Measurements from ENCODE around the gene MCRIP2. TPM values are rescaled to one million over a fixed set of nuclear protein-coding genes. Genes with fewer than 3 reads are reported as not detected.
A peak's percentile ranks its signal among the peaks of the same experiment; 100 is the strongest.
"Not testable (repeated sequence)": the region's sequence is repeated elsewhere in the genome, so short reads cannot be mapped to it uniquely, and the experiment has no call there.

The MCRIP2 gene
- total and polyA plus RNA-seq, 3 experiments from 2014 or later = 24.9 to 64.8 (median 59.3) TPM

DNA sequence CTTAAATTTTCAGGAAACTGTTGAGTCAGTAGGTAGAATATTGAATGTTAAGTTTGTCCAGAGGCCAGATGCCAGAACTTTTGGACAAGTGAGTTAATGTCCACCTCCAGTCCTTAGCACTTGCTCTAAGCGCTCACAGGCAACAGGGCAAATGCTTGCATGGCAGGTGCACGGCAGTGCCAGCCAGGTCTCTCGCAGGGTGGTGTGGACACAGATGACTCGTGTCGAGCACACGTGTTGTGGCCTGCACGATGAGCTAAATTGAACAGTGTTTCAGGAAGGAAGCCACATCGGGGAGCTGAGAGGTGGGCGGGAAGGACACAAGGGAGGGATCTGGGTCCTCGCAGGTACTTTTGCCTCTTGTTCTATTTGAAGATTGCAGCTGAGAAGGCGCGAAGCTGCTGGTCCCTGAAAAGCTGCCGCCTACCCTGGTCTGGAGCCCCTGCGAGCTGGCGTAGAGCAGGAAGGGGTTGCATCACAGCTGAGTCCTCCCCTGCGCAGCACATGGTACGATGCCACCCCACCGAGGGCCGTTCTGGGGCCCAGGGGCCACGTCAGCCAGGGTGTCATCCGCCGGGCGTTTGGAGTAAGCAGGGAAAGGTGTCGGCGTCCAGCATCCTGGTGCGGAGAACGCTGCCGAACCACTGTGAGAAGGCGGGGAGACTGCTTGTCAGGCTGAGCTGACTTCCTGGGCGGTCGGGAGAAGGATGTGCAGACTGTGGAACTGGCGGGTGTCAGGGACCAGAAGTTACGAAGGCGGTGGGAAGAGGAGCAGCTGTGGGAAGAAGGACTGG is 45.5 kb upstream of the MCRIP2 start:
- no peak overlapping the region for H3K4me3 ChIP-seq (ENCODE audit: low read length)
- H3K27me3 ChIP-seq (ENCODE audit: insufficient read depth, low read length, poor library complexity, severe bottlenecking) = no peaks in the 10 kb centered on the region
- Mint-ChIP-seq H3K36me3 (peaks cover 0 to 28% (median 0%) of the 10 kb centered on the region in 3 donors), H3K4me1 (peaks cover 20 to 41% (median 22%) of the 10 kb centered on the region in 3 donors), H3K27me3 (no peaks in the 10 kb centered on the region), H3K27ac (peak overlapping the region in 2 of 8 donors; percentile 14 to 44), H3K9me3 (no peaks in the 10 kb centered on the region), H3K4me3 (peak overlapping the region in 1 of 7 donors; percentile 28)
- no peak for DNase-seq
- peaks cover 1% of the 10 kb centered on the region for H3K4me1 ChIP-seq (ENCODE audit: insufficient read depth, low read length)
- CTCF ChIA-PET = interaction anchor here (1.1 kb wide), 1 partner anchor 14 kb away, joined by 3 read pairs; no protein-coding TSS in a partner anchor
- H3K27ac ChIP-seq (ENCODE audit: low read depth, low read length) = no peak overlapping the region
- POLR2A ChIA-PET = interaction anchor here (0.8 kb wide), 1 partner anchor 40 kb away, joined by 10 read pairs; the partner anchor contains the start of gene METTL26
- no peaks in the 10 kb centered on the region for H3K9me3 ChIP-seq (ENCODE audit: low read length)
- H3K36me3 ChIP-seq (ENCODE audit: insufficient read depth, low read length) = no peaks in the 10 kb centered on the region

DNA sequence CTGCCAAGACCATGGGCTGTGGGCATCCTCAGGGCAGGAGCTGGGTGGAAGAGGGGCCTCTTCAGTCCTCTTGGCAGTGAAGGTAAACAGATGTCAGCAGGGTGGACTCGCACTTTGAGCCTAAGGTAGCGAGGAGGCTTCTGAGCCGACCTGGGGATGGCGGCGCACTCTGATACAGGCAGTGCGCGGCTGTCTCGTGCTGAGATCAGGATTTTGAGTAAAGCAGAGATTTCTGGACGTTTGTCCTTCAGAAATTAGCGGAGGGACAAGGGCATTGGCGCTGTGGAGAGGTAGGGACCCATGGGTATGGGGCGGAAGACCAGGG is 44.9 kb upstream of the MCRIP2 start:
- H3K4me3 Mint-ChIP-seq = peak overlapping the region in 1 of 7 donors; percentile 28
- H3K4me1 Mint-ChIP-seq = peaks cover 18 to 38% (median 19%) of the 10 kb centered on the region in 3 donors
- CTCF ChIA-PET = no interaction called here

DNA sequence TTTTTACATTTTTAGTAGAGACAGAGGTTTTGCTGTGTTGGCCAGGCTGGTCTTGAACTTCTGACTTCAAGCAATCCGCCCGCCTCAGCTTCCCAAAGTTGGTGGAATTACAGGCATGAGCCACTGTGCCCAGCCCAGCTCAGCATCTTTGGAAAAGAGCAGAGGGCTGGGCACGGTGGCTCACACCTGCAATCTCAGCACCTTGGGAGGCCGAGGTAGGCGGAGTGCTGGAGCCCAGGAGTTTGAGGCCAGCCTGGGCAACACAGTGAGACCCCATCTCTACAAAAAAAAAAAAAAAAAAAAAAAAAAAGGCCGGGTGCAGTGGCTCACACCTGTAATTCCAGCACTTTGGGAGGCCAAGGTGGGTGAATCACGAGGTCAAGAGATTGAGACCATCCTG is 44.0 kb upstream of the MCRIP2 start:
- H3K27ac ChIP-seq (ENCODE audit: low read depth, low read length); H3K27me3 Mint-ChIP-seq; H3K36me3 ChIP-seq (ENCODE audit: insufficient read depth, low read length); H3K4me3 ChIP-seq (ENCODE audit: low read length); H3K4me1 ChIP-seq (ENCODE audit: insufficient read depth, low read length); POLR2A ChIA-PET; H3K27me3 ChIP-seq (ENCODE audit: insufficient read depth, low read length, poor library complexity, severe bottlenecking); H3K9me3 ChIP-seq (ENCODE audit: low read length); CTCF ChIA-PET; H3K9me3 Mint-ChIP-seq; H3K4me3 Mint-ChIP-seq; H3K27ac Mint-ChIP-seq; DNase-seq: not testable (repeated sequence)
- Mint-ChIP-seq H3K4me1 (peaks cover 14 to 30% (median 15%) of the 10 kb centered on the region in 3 donors), H3K36me3 (peaks cover 0 to 28% (median 0%) of the 10 kb centered on the region in 3 donors)

More for the DNA sequence above, 44.9 kb upstream of the MCRIP2 start:
- Histone ChIP-seq H3K27ac (ENCODE audit: low read depth, low read length) (no peak overlapping the region), H3K4me1 (ENCODE audit: insufficient read depth, low read length) (no peaks in the 10 kb centered on the region), H3K27me3 (ENCODE audit: insufficient read depth, low read length, poor library complexity, severe bottlenecking) (no peaks in the 10 kb centered on the region), H3K9me3 (ENCODE audit: low read length) (no peaks in the 10 kb centered on the region), H3K36me3 (ENCODE audit: insufficient read depth, low read length) (no peaks in the 10 kb centered on the region), H3K4me3 (ENCODE audit: low read length) (no peak overlapping the region)
- Mint-ChIP-seq H3K36me3 (peaks cover 0 to 28% (median 0%) of the 10 kb centered on the region in 3 donors), H3K27me3 (no peaks in the 10 kb centered on the region), H3K27ac (peak overlapping the region in 1 of 8 donors; percentile 27), H3K9me3 (no peaks in the 10 kb centered on the region)
- DNase-seq = no peak
- POLR2A ChIA-PET = no interaction called here

DNA sequence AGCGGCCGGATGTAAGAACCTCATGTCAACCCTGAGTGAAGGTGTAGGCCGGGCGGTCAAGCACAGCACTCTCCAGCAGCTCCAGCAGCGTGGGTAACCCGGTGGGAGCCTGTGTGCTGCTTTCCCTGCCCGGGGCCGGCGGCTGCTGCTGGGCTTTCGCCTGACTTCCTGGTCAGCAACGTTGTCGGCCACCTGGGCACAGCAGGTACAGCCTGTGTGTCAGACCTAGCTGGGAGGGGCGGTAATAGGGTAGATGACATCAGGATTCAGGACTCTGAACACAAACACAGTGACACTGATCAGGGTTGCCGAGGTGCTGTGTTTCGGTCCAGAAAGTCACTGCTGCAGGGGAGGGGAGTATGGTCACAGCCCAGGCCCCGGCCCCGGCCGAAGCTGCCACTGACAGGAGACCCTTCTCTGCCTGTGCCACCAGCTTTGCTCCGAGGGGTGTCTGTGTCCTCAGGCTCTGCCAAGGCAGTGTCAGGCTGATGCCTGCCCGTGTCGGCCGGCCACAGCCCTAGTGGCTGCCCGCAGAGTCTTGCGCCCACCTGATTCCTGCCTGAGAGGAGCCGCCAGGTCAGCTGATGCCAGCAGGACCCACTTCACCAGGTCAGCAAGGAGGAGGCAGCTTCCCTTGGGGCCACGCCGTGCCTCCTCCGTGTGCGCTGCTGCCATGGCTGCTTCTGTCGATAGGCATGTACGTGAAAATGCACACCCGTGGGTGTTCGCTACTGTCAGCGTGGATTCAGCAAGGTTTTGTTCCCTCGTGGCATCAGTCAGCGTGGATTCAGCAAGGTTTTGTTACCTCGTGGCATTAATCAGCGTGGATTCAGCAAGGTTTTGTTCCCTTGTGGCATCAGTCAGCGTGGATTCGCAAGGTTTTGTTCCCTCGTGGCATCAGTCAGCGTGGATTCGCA is 42.5 kb upstream of the MCRIP2 start:
- Mint-ChIP-seq H3K27ac (no peak overlapping the region), H3K4me3 (peak overlapping the region in 1 of 7 donors; percentile 48), H3K9me3 (no peaks in the 10 kb centered on the region), H3K4me1 (peaks cover 17 to 29% (median 20%) of the 10 kb centered on the region in 3 donors), H3K36me3 (peaks cover 0 to 19% (median 0%) of the 10 kb centered on the region in 3 donors), H3K27me3 (no peaks in the 10 kb centered on the region)
- no peaks in the 10 kb centered on the region for H3K9me3 ChIP-seq (ENCODE audit: low read length)
- H3K27ac ChIP-seq (ENCODE audit: low read depth, low read length) = no peak overlapping the region
- H3K4me1 ChIP-seq (ENCODE audit: insufficient read depth, low read length) = no peaks in the 10 kb centered on the region
- no peak for DNase-seq
- H3K4me3 ChIP-seq (ENCODE audit: low read length) = no peak overlapping the region
- no peaks in the 10 kb centered on the region for H3K27me3 ChIP-seq (ENCODE audit: insufficient read depth, low read length, poor library complexity, severe bottlenecking)
- CTCF ChIA-PET = no interaction called here
- POLR2A ChIA-PET = no interaction called here
- no peaks in the 10 kb centered on the region for H3K36me3 ChIP-seq (ENCODE audit: insufficient read depth, low read length)

DNA sequence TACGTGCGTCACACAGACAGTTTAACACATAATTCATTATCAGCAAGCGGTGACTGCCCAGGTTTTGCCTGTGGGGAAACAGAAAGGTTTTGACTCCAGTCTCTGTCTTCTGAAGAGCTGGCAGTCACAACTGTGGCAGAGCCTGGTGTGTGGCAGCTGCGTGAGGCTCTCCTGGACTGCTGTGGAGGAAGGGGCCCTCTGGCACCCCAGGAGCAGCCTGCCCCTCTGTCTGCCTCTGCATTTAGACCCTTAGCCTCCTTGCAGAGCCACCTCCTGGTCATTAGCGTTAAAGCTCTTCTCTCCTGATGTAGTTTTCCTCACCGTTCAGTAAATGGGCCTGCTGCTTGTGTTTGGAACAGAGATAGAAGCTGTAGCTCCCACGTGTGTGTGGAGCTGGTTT is 40.8 kb upstream of the MCRIP2 start:
- Mint-ChIP-seq H3K4me1 (peaks cover 11 to 20% (median 18%) of the 10 kb centered on the region in 3 donors), H3K27ac (no peak overlapping the region), H3K36me3 (peaks cover 0 to 16% (median 0%) of the 10 kb centered on the region in 3 donors), H3K4me3 (no peak overlapping the region), H3K9me3 (no peaks in the 10 kb centered on the region), H3K27me3 (no peaks in the 10 kb centered on the region)
- Histone ChIP-seq H3K4me1 (ENCODE audit: insufficient read depth, low read length) (no peaks in the 10 kb centered on the region), H3K27ac (ENCODE audit: low read depth, low read length) (no peak overlapping the region), H3K27me3 (ENCODE audit: insufficient read depth, low read length, poor library complexity, severe bottlenecking) (no peaks in the 10 kb centered on the region), H3K4me3 (ENCODE audit: low read length) (no peak overlapping the region), H3K9me3 (ENCODE audit: low read length) (no peaks in the 10 kb centered on the region), H3K36me3 (ENCODE audit: insufficient read depth, low read length) (no peaks in the 10 kb centered on the region)
- DNase-seq = no peak
- POLR2A ChIA-PET = no interaction called here
- CTCF ChIA-PET = interaction anchor here (0.9 to 2.3 kb wide), 2 partner anchors 19 to 22 kb away, joined by 4 to 5 read pairs; no protein-coding TSS in a partner anchor

DNA sequence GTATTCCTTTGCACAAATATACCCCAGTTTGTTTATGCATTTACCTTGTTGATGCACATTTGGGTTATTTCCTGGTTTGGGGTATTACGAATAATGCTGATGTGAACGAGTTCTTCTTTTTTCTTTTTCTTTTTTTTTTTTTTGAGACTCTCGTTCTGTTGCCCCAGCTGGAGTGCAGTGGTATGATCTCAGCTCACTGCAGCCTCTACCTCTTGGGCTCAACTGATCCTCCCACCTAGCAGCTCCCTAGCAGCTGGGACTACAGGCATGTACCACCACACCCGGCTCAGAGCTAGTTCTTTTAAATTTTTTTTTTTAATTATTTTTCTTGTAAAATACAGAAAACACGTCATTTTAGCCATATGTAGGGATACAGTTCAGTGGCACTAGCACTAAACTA is 37.7 kb upstream of the MCRIP2 start:
- ChIA-PET CTCF (no interaction called here), POLR2A (no interaction called here)
- Histone ChIP-seq H3K27me3 (ENCODE audit: insufficient read depth, low read length, poor library complexity, severe bottlenecking) (no peaks in the 10 kb centered on the region), H3K4me1 (ENCODE audit: insufficient read depth, low read length) (no peaks in the 10 kb centered on the region), H3K27ac (ENCODE audit: low read depth, low read length) (no peak overlapping the region), H3K4me3 (ENCODE audit: low read length) (no peak overlapping the region), H3K9me3 (ENCODE audit: low read length) (no peaks in the 10 kb centered on the region), H3K36me3 (ENCODE audit: insufficient read depth, low read length) (no peaks in the 10 kb centered on the region)
- peak overlapping the region in 1 of 8 donors; percentile 53 for H3K27ac Mint-ChIP-seq
- H3K9me3 Mint-ChIP-seq = no peaks in the 10 kb centered on the region
- no peak for DNase-seq
- H3K4me3 Mint-ChIP-seq = peak overlapping the region in 1 of 7 donors; percentile 65
- H3K4me1 Mint-ChIP-seq = peaks cover 11 to 15% (median 14%) of the 10 kb centered on the region in 3 donors
- peaks cover 0 to 2% (median 0%) of the 10 kb centered on the region in 3 donors for H3K36me3 Mint-ChIP-seq
- peaks cover 0 to 1% of the 10 kb centered on the region in 2 donors for H3K27me3 Mint-ChIP-seq

DNA sequence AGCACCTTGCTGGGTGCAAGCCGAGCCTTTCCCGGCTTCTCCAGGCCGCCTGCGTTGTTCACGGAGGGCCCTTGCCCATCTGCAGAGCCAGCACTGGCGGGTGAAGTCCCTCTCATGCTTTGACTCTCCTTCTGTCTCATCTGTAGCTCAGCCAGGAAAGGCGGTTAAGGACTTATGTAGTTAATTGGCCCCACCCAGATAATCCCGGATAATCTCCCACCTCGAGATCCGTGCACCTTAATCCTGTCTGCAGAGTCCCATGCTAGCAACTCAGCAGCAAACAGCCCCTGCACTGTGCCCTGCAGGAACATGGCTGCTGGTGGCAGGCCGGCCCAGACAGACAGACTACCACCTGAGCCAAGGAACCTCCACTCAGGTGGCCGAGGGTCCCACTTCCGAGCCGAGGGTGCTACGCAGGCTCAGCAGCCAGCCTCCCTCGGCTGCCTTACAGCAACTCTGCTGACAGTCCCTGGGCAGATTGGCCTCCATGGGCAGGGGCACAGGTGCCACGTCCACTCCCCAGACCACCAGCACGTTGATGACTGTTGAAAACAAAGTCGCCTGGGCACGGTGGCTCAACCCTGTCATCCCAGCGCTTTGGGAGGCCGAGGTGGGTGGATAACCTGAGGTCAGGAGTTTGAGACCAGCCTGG is 34.8 kb upstream of the MCRIP2 start:
- no peak overlapping the region for H3K27ac Mint-ChIP-seq
- H3K27me3 ChIP-seq (ENCODE audit: insufficient read depth, low read length, poor library complexity, severe bottlenecking) = no peaks in the 10 kb centered on the region
- DNase-seq = no peak
- H3K27ac ChIP-seq (ENCODE audit: low read depth, low read length) = no peak overlapping the region
- H3K4me3 Mint-ChIP-seq = no peak overlapping the region
- H3K9me3 ChIP-seq (ENCODE audit: low read length) = no peaks in the 10 kb centered on the region
- ChIA-PET CTCF (no interaction called here), POLR2A (no interaction called here)
- no peaks in the 10 kb centered on the region for H3K4me1 ChIP-seq (ENCODE audit: insufficient read depth, low read length)
- no peaks in the 10 kb centered on the region for H3K36me3 ChIP-seq (ENCODE audit: insufficient read depth, low read length)
- H3K4me1 Mint-ChIP-seq = peaks cover 15 to 22% (median 19%) of the 10 kb centered on the region in 3 donors
- H3K27me3 Mint-ChIP-seq = peaks cover 0 to 1% of the 10 kb centered on the region in 2 donors
- H3K4me3 ChIP-seq (ENCODE audit: low read length) = no peak overlapping the region
- peaks cover 0 to 1% (median 0%) of the 10 kb centered on the region in 3 donors for H3K36me3 Mint-ChIP-seq
- no peaks in the 10 kb centered on the region for H3K9me3 Mint-ChIP-seq

All from CD8-positive, alpha-beta memory T cell (primary cell).